K562 (cell line): ENCODE results near the gene KIF4B. TPM values are rescaled to one million over a fixed set of nuclear protein-coding genes. Genes with fewer than 3 reads are reported as not detected.

Source experiments
- ATAC-seq: fragments of 200-7000 bp; cut with Tn5 transposase; 3 replicates; pipeline ENCODE4 v1.9.1; 2020; ENCODE audit warnings: moderate library complexity
- BruUV-seq: library from RNA; stranded (reverse); fragments of 400-500 nt; replicated peaks from 2 replicates; lab custom pipeline; 2021; lab: Mats Ljungman, UMichigan
- CTCF ChIA-PET: fragments of 300-600 bp; formaldehyde crosslinking; extraction: SDS; loops from one replicate; lab custom pipeline; 2021; ENCODE audit warnings: low intra/inter-chr PET ratio; lab: Yijun Ruan, JAX
- POLR2A ChIA-PET: fragments of 300-600, 350-650 bp; sonication (Branson Sonifier 250); formaldehyde crosslinking; extraction: SDS; loops from one replicate; lab custom pipeline; 2021; ENCODE audit warnings: antibody characterized with exemption, inconsistent platforms; lab: Yijun Ruan, JAX
- DNase-seq, 4 experiments: peaks; one replicate each; pipeline versions ENCODE4 v3.0.0 to v3.0.0-alpha.2; 2011 to 2018; ENCODE audit warnings: low spot score in 3 of 4, mixed read lengths in 3 of 4; ENCODE audit errors: extremely low read depth in 1 of 4
- FAIRE-seq: peaks from 2 replicates; lab custom pipeline; 2011; peaks lifted over from hg19 to GRCh38; lab: Jason Lieb, UNC
- H2AFZ ChIP-seq: 2 replicates; pipeline ENCODE4 v1.6.0; 2011; ENCODE audit warnings: low read depth, low read length, control low read depth, inconsistent platforms
- H3K27ac ChIP-seq: fragments of 200-600 bp; 3 replicates; pipeline ENCODE4 v1.8.0; 2011; ENCODE audit warnings: low read depth, mild to moderate bottlenecking, control low read depth, inconsistent platforms, low read length, moderate library complexity, mixed read lengths; ENCODE audit errors: extremely low read depth
- H3K27me3 ChIP-seq, 2 experiments: fragments of 300-600 bp in 1 of 2; 2 replicates in 1 of 2; 3 replicates in 1 of 2; pipeline versions ENCODE4 v1.6.0 to v1.8.0; 2011; ENCODE audit warnings: inconsistent platforms in 2 of 2, low read length in 2 of 2, mild to moderate bottlenecking in 1 of 2, mixed read lengths in 1 of 2, moderate library complexity in 1 of 2; ENCODE audit not compliant: control insufficient read depth in 2 of 2, insufficient read depth in 2 of 2
- H3K36me3 ChIP-seq: fragments of 300-600 bp; 3 replicates; pipeline ENCODE4 v1.8.0; 2011; ENCODE audit warnings: mild to moderate bottlenecking, low read length, inconsistent platforms; ENCODE audit not compliant: control insufficient read depth, insufficient read depth
- H3K4me1 ChIP-seq, 2 experiments: fragments of 200-600 bp in 1 of 2; replicated peaks in 1 of 2; 2 replicates in 1 of 2; 3 replicates in 1 of 2; pipeline versions ENCODE4 v1.5.1 to v1.8.0; 2011; ENCODE audit warnings: inconsistent platforms in 2 of 2, low read length in 2 of 2, mild to moderate bottlenecking in 1 of 2, mixed read lengths in 1 of 2, moderate library complexity in 1 of 2; ENCODE audit not compliant: control insufficient read depth in 2 of 2, insufficient read depth in 2 of 2
- H3K4me2 ChIP-seq: 2 replicates; pipeline ENCODE4 v1.6.1; 2011; ENCODE audit warnings: low read length, control low read depth, inconsistent platforms, mixed read lengths; ENCODE audit not compliant: insufficient read depth
- H3K4me3 ChIP-seq: fragments of 200-600 bp; sonication (generic), shearing (Covaris generic); 2 replicates; pipeline ENCODE4 v1.5.1; 2016; ENCODE audit warnings: control low read depth, inconsistent platforms
- H3K79me2 ChIP-seq: fragments of 200-600 bp; 3 replicates; pipeline ENCODE4 v1.8.0; 2011; ENCODE audit warnings: low read length, inconsistent platforms; ENCODE audit not compliant: control insufficient read depth, insufficient read depth
- H3K9ac ChIP-seq, 2 experiments: 2 replicates each; pipeline versions ENCODE4 v1.6.0 to v1.6.1; 2011; ENCODE audit warnings: low read depth in 2 of 2, low read length in 2 of 2, control low read depth in 1 of 2, inconsistent platforms in 1 of 2, mild to moderate bottlenecking in 1 of 2, mixed read lengths in 1 of 2; ENCODE audit not compliant: insufficient read depth in 1 of 2
- H3K9me1 ChIP-seq: one replicate; pipeline ENCODE4 v1.6.0; 2011; ENCODE audit warnings: inconsistent platforms, mild to moderate bottlenecking, low read length, moderate library complexity; ENCODE audit not compliant: control insufficient read depth, insufficient read depth
- H3K9me3 ChIP-seq: replicated peaks from 2 replicates; pipeline ENCODE4 v1.5.1; 2011; ENCODE audit warnings: low read depth, low read length, inconsistent platforms; ENCODE audit not compliant: control insufficient read depth, insufficient read depth
- H4K20me1 ChIP-seq: replicated peaks from 2 replicates; pipeline ENCODE4 v1.6.1; 2011; ENCODE audit warnings: low read length, inconsistent platforms, mixed read lengths; ENCODE audit not compliant: control insufficient read depth, insufficient read depth
- ATF4 ChIP-seq: fragments of 450-650 bp; formaldehyde crosslinking; IDR thresholded peaks from 2 replicates; pipeline ENCODE4 v1.4.0; 2022; ENCODE audit warnings: mild to moderate bottlenecking, moderate library complexity
- BACH1 ChIP-seq: fragments of 200-800 bp; sonication (Bioruptor generic); IDR thresholded peaks from 2 replicates; pipeline ENCODE4 v1.6.1; 2016; ENCODE audit warnings: missing genetic modification characterization, missing compliant biosample characterization
- C11orf30 ChIP-seq: fragments of 450-650 bp; IDR thresholded peaks from 2 replicates; pipeline ENCODE4 v1.6.1; 2016; ENCODE audit warnings: low read depth, mild to moderate bottlenecking
- CXXC5 ChIP-seq: fragments of 250-450 bp; sonication (Bioruptor Pico); IDR thresholded peaks from 2 replicates; pipeline ENCODE4 v1.8.0; 2022; ENCODE audit warnings: inconsistent platforms, mild to moderate bottlenecking, moderate library complexity
- FOXA3 ChIP-seq, 2 experiments: fragments of 450-650 bp in 1 of 2; sonication (generic) in 1 of 2; formaldehyde crosslinking; IDR thresholded peaks in 1 of 2; conservative IDR thresholded peaks in 1 of 2; 2 replicates each; pipeline versions ENCODE4 v1.4.0 to v1.8.0; 2020 to 2022; ENCODE audit warnings: mild to moderate bottlenecking in 2 of 2, missing genetic modification reagents in 1 of 2
- FUS ChIP-seq: fragments of 200-400 bp; formaldehyde crosslinking; optimal IDR thresholded peaks from 2 replicates; pipeline ENCODE3; 2017; ENCODE audit warnings: low read depth, low read length
- GATAD2B ChIP-seq: fragments of 450-650 bp; IDR thresholded peaks from 2 replicates; pipeline ENCODE4 v1.6.1; 2017; ENCODE audit warnings: mild to moderate bottlenecking, borderline replicate concordance
- HCFC1 ChIP-seq: IDR thresholded peaks from 2 replicates; pipeline ENCODE4 v1.6.1; 2012; ENCODE audit warnings: low read depth, low read length, improper control_type of control experiment
- JUN ChIP-seq, 2 experiments: sonication (generic) in 1 of 2; formaldehyde crosslinking in 1 of 2; IDR thresholded peaks; 2 replicates each; pipeline versions ENCODE4 v1.6.1 to v1.8.0; 2012 to 2022; ENCODE audit warnings: borderline replicate concordance in 2 of 2, mild to moderate bottlenecking in 2 of 2, improper control_type of control experiment in 1 of 2, low read depth in 1 of 2, low read length in 1 of 2, missing genetic modification reagents in 1 of 2
- KAT8 ChIP-seq: fragments of 450-650 bp; IDR thresholded peaks from 2 replicates; pipeline ENCODE4 v1.6.1; 2016; ENCODE audit warnings: low read depth, mild to moderate bottlenecking
- MAFF ChIP-seq: IDR thresholded peaks from 2 replicates; pipeline ENCODE4 v1.6.1; 2012; ENCODE audit warnings: low read length, improper control_type of control experiment
- MAFG ChIP-seq: fragments of 450-650 bp; conservative IDR thresholded peaks from 2 replicates; pipeline ENCODE4 v1.6.1; 2016; ENCODE audit warnings: missing genetic modification characterization, missing compliant biosample characterization
- MAFK ChIP-seq: IDR thresholded peaks from 2 replicates; pipeline ENCODE4 v1.6.1; 2011; ENCODE audit warnings: low read length, improper control_type of control experiment
- MYBL2 ChIP-seq, 2 experiments: fragments of 450-650 bp in 1 of 2; sonication (generic) in 1 of 2; formaldehyde crosslinking in 1 of 2; IDR thresholded peaks; 2 replicates each; pipeline versions ENCODE4 v1.6.1 to v1.8.1; 2017 to 2022; ENCODE audit warnings: borderline replicate concordance in 1 of 2, inconsistent platforms in 1 of 2, low read depth in 1 of 2, mild to moderate bottlenecking in 1 of 2, missing genetic modification reagents in 1 of 2, moderate library complexity in 1 of 2
- NFATC3 ChIP-seq: fragments of 450-650 bp; IDR thresholded peaks from 2 replicates; pipeline ENCODE4 v1.6.1; 2017; ENCODE audit warnings: mild to moderate bottlenecking
- NFE2 ChIP-seq: IDR thresholded peaks from 2 replicates; pipeline ENCODE4 v1.6.1; 2014; ENCODE audit warnings: antibody characterized with exemption, low read depth
- NR4A1 ChIP-seq, 2 experiments: fragments of 250-450 bp in 1 of 2; fragments of 450-650 bp in 1 of 2; sonication (Bioruptor Pico) in 1 of 2; IDR thresholded peaks; 2 replicates each; pipeline versions ENCODE4 v1.4.0 to v1.6.1; 2016 to 2020; ENCODE audit warnings: mild to moderate bottlenecking in 2 of 2, missing compliant biosample characterization in 1 of 2, missing genetic modification characterization in 1 of 2, moderate library complexity in 1 of 2
- THRA ChIP-seq: fragments of 450-650 bp; IDR thresholded peaks from 2 replicates; pipeline ENCODE4 v1.6.1; 2017; ENCODE audit warnings: mild to moderate bottlenecking, moderate library complexity
- ZNF174 ChIP-seq: fragments of 250-450 bp; sonication (Bioruptor Pico); IDR thresholded peaks from 2 replicates; pipeline ENCODE4 v1.4.0; 2020; ENCODE audit warnings: mild to moderate bottlenecking
- ZNF316 ChIP-seq: fragments of 450-650 bp; IDR thresholded peaks from 2 replicates; pipeline ENCODE4 v1.6.1; 2016
- ZNF347 ChIP-seq: fragments of 450-650 bp; formaldehyde crosslinking; IDR thresholded peaks from 2 replicates; pipeline ENCODE4 v1.4.0; 2020; ENCODE audit warnings: low read depth, mild to moderate bottlenecking, moderate library complexity
- ZNF408 ChIP-seq: fragments of 250-450 bp; sonication (Bioruptor Pico); IDR thresholded peaks from 2 replicates; pipeline ENCODE4 v1.4.0; 2020; ENCODE audit warnings: low read depth, mild to moderate bottlenecking, moderate library complexity
- ZNF79 ChIP-seq: fragments of 250-450 bp; sonication (Bioruptor Pico); IDR thresholded peaks from 2 replicates; pipeline ENCODE4 v1.4.0; 2020; ENCODE audit warnings: low read depth, mild to moderate bottlenecking, moderate library complexity
- WGBS: fragments of 100-300 bp; shearing (Covaris generic); methylation state at CpG from one replicate; pipeline ENCODE4 v1.1.6; 2016; ENCODE audit warnings: low coverage, mixed read lengths; ENCODE audit not compliant: insufficient coverage; ENCODE audit errors: missing lambda C conversion rate; 5-methylcytosine and 5-hydroxymethylcytosine counted together
- in situ Hi-C: fragments of 300-500 bp; cut with MboI; formaldehyde crosslinking; loops from 4 replicates; pipeline ENCODE4 v1.15.0; 2018; ENCODE audit warnings: inconsistent platforms, mixed read lengths
- intact Hi-C: fragments of 100-400 bp; cut with micrococcal nuclease; formaldehyde crosslinking; loops from 2 replicates; pipeline ENCODE4 v1.14.2; 2022
- polyA plus RNA-seq, 8 experiments: library from polyadenylated mRNA; depleted of rRNA in 4 of 8; stranded (reverse) in 5 of 8; unstranded in 3 of 8; fragments of >200 nt; fragmentation: Nextera tagmentation in 2 of 8; fragmentation: Illumina TruSeq in 1 of 8; extraction: Ambion mirVana in 2 of 8; extraction: Trizol in 1 of 8; gene quantifications; 2 replicates each; pipeline versions ENCODE4 v1.2.1 to v1.2.3, GENCODE V29; 2011 to 2014; ENCODE audit warnings: inconsistent platforms in 1 of 8, missing spikeins in 1 of 8
- total RNA-seq, 7 experiments: library from RNA; depleted of rRNA in 6 of 7; stranded (reverse); fragments of >200 nt in 6 of 7; fragmentation: Illumina TruSeq in 2 of 7; extraction: Trizol in 2 of 7; gene quantifications; 2 replicates each; pipeline versions ENCODE4 v1.2.1 to v1.2.3, GENCODE V29; 2011 to 2021; ENCODE audit warnings: low replicate concordance in 1 of 7

KIF4B gene
- total and polyA plus RNA-seq, 9 of the 15 experiments (the other 6 are each of a cell fraction or from before 2014, with no cell fraction given), result 0.01 to 0.09 (median 0.07) TPM; not detected in 2

GRCh38 chr5:154977409-154977808 is 36.1 kb upstream of the KIF4B start:
- no peak overlapping the region for H2AFZ ChIP-seq
- no peaks in the 10 kb centered on the region for H3K4me1 ChIP-seq
- WGBS, result 12% methylated on average over 1 of the region's 1 CpG
- BruUV-seq, result no TSS peak
- peaks cover 0 to 7% of the 10 kb centered on the region in 2 experiments; a peak in 2 of 5 replicates for H3K27me3 ChIP-seq
- no peaks in the 10 kb centered on the region for H3K36me3 ChIP-seq
- ATAC-seq, result peak; percentile 38; the same call in 1 of the 3 replicates
- no peaks in the 10 kb centered on the region for H4K20me1 ChIP-seq
- ChIA-PET POLR2A (no interaction called here), CTCF (no interaction called here)
- in situ Hi-C loops (no loop called here), intact Hi-C loops (no loop called here)
- DNase-seq, result no peak
- no peak overlapping the region for H3K9ac ChIP-seq
- H3K79me2 ChIP-seq, result no peaks in the 10 kb centered on the region
- no peak overlapping the region for H3K4me3 ChIP-seq
- H3K27ac ChIP-seq, result no peak overlapping the region
- no peaks in the 10 kb centered on the region for H3K9me3 ChIP-seq
- H3K4me2 ChIP-seq, result no peak overlapping the region
- no peaks in the 10 kb centered on the region for H3K9me1 ChIP-seq
- FAIRE-seq, result no peak
- TF ChIP-seq ATF4 (CRISPR knock-in tag) (no peak), THRA (no peak), BACH1 (tag) (peak; percentile 68; the same call in 1 of the 2 replicates), MAFF (peak; percentile 95), MAFG (tag) (peak; percentile 95), JUN (IDR thresholded peaks at IDR 0.05; ENCODE audit: borderline replicate concordance, low read depth, low read length) (no peak), JUN (CRISPR knock-in tag; IDR thresholded peaks at IDR 0.05; ENCODE audit: borderline replicate concordance) (no peak), NR4A1 (CRISPR knock-in tag; IDR thresholded peaks at IDR 0.05) (no peak), NR4A1 (tag; IDR thresholded peaks at IDR 0.05) (no peak), FUS (no peak), ZNF174 (no peak), NFATC3 (no peak), HCFC1 (no peak), C11orf30 (peak; percentile 96), NFE2 (peak; percentile 82), MYBL2 (IDR thresholded peaks at IDR 0.05; ENCODE audit: low read depth) (no peak), MYBL2 (CRISPR knock-in tag; IDR thresholded peaks at IDR 0.05; ENCODE audit: borderline replicate concordance) (no peak), ZNF79 (CRISPR knock-in tag) (no peak), ZNF347 (CRISPR knock-in tag) (no peak), FOXA3 (CRISPR knock-in tag; conservative IDR thresholded peaks at IDR 0.05 in 1 of 2, IDR thresholded peaks at IDR 0.05 in 1 of 2) (peak in 1 of 2 experiments; percentile 44; a peak in 2 of 4 replicates), ZNF316 (peak; percentile 98), CXXC5 (CRISPR knock-in tag) (no peak), GATAD2B (no peak), MAFK (peak; percentile 92), ZNF408 (CRISPR knock-in tag) (no peak), KAT8 (no peak)
